SKM-1 treated with dmso at 0.1 percent for 144 hours (cell line): ENCODE measurements around the gene TTC7B.
"Not testable (repeated sequence)": the region's sequence is repeated elsewhere in the genome, so short reads cannot be mapped to it uniquely, and the experiment has no call there.

Source experiments
- DNase-seq: peaks from one replicate; lab custom pipeline; 2025; ENCODE audit not compliant: unreplicated experiment; lab: John Stamatoyannopoulos, UW

TTC7B gene

GRCh38 chr14:90836692-90837063 is 20.4 kb upstream of the TTC7B start:
- no peak for DNase-seq

- DNase-seq = no peak
Observed at GRCh38 chr14:90831821-90832220, 15.6 kb upstream of the TTC7B start.

- DNase-seq = no peak
Observed at GRCh38 chr14:90830931-90831701, 14.9 kb upstream of the TTC7B start.

GRCh38 chr14:90829677-90830076 is 13.4 kb upstream of the TTC7B start:
- no peak for DNase-seq

GRCh38 chr14:90828642-90829487 is 12.6 kb upstream of the TTC7B start:
- DNase-seq = no peak

GRCh38 chr14:90827919-90828610 is 11.8 kb upstream of the TTC7B start:
- peak; percentile 67 for DNase-seq

- not testable (repeated sequence) for DNase-seq
Observed at GRCh38 chr14:90823542-90823941, 7.3 kb upstream of the TTC7B start.

GRCh38 chr14:90820958-90821357 is 4.7 kb upstream of the TTC7B start:
- no peak for DNase-seq

GRCh38 chr14:90819734-90820393 is 3.6 kb upstream of the TTC7B start:
- no peak for DNase-seq

- DNase-seq = no peak
Observed at GRCh38 chr14:90818715-90819114, 2.5 kb upstream of the TTC7B start.

- no peak for DNase-seq
Observed at GRCh38 chr14:90816681-90817436, 629 bp upstream of the TTC7B start.

- DNase-seq = no peak
Observed at GRCh38 chr14:90815572-90815821, 733 bp downstream of the TTC7B start.

GRCh38 chr14:90814806-90815571 is 1.2 kb downstream of the TTC7B start:
- DNase-seq = no peak

GRCh38 chr14:90813442-90813841 is 2.8 kb downstream of the TTC7B start:
- DNase-seq = no peak

GRCh38 chr14:90812109-90812508 is 4.1 kb downstream of the TTC7B start:
- DNase-seq = no peak

- DNase-seq = no peak
Observed at GRCh38 chr14:90811641-90812040, 4.6 kb downstream of the TTC7B start.

- no peak for DNase-seq
Observed at GRCh38 chr14:90810806-90811205, 5.4 kb downstream of the TTC7B start.

- DNase-seq = no peak
Observed at GRCh38 chr14:90809530-90810312, 6.5 kb downstream of the TTC7B start.
